NCI-H1105 treated with DMSO at 0.1 percent for 48 hours (cell line): ENCODE results near the gene NSMCE4A.
"Not testable (repeated sequence)": the region's sequence is repeated elsewhere in the genome, so short reads cannot be mapped to it uniquely, and the experiment has no call there.

ENCODE experiments used
- DNase-seq: peaks from one replicate; lab custom pipeline; 2025; lab: John Stamatoyannopoulos, UW

NSMCE4A gene

GRCh38 chr10:121988361-121989324, 13.6 kb upstream of the NSMCE4A start, which contains the start of gene TACC2:
Gene TACC2, plus strand, starts transcription at chr10:121989163. Its CDS starts 32,819 bp downstream, at chr10:122021982.
- no peak for DNase-seq

GRCh38 chr10:121984463-121984862, 9.4 kb upstream of the NSMCE4A start:
- DNase-seq = no peak

GRCh38 chr10:121983852-121984251, 8.8 kb upstream of the NSMCE4A start:
- DNase-seq = no peak

- DNase-seq = no peak
Measured at GRCh38 chr10:121981346-121981745, 6.3 kb upstream of the NSMCE4A start.

GRCh38 chr10:121978511-121978910, 3.5 kb upstream of the NSMCE4A start:
- DNase-seq = no peak

- DNase-seq = no peak
Measured at GRCh38 chr10:121976607-121977006, 1.6 kb upstream of the NSMCE4A start.

GRCh38 chr10:121975295-121976086, 474 bp upstream of the NSMCE4A start:
- DNase-seq = peak; percentile 65

GRCh38 chr10:121974019-121974534, 940 bp downstream of the NSMCE4A start:
- no peak for DNase-seq

- not testable (repeated sequence) for DNase-seq
Measured at GRCh38 chr10:121969086-121969485, 5.9 kb downstream of the NSMCE4A start.

- DNase-seq = no peak
Measured at GRCh38 chr10:121965996-121966395, 9.0 kb downstream of the NSMCE4A start.

- no peak for DNase-seq
Measured at GRCh38 chr10:121961456-121961855, 13.6 kb downstream of the NSMCE4A start.

- no peak for DNase-seq
Measured at GRCh38 chr10:121959671-121960070, 15.3 kb downstream of the NSMCE4A start.

GRCh38 chr10:121956111-121957061, 18.6 kb downstream of the NSMCE4A start:
- DNase-seq = no peak

GRCh38 chr10:121952226-121952625, 22.8 kb downstream of the NSMCE4A start:
- DNase-seq = no peak

GRCh38 chr10:121949451-121949850, 25.6 kb downstream of the NSMCE4A start:
- DNase-seq = no peak

GRCh38 chr10:121949049-121949448, 26.0 kb downstream of the NSMCE4A start:
- no peak for DNase-seq

GRCh38 chr10:121947343-121948330, 27.4 kb downstream of the NSMCE4A start:
- no peak for DNase-seq

- DNase-seq = no peak
Measured at GRCh38 chr10:121942749-121943416, 32.1 kb downstream of the NSMCE4A start.

- no peak for DNase-seq
Measured at GRCh38 chr10:121941532-121941931, 33.5 kb downstream of the NSMCE4A start.

- no peak for DNase-seq
Measured at GRCh38 chr10:121936295-121936694, 38.7 kb downstream of the NSMCE4A start.
